Right cardiac atrium (tissue), 5 donors: ENCODE data around the gene FAM13C. TPM values are rescaled to one million over a fixed set of nuclear protein-coding genes. Genes with fewer than 3 reads are reported as not detected.

Source experiments
- polyA plus RNA-seq: library from polyadenylated mRNA; stranded (reverse); fragments of 200-250 nt; gene quantifications from one replicate; pipeline ENCODE4 v1.2.3, GENCODE V29; 2013
- total RNA-seq, 4 donors: library from RNA; stranded (reverse); fragmentation: NEBNext Ultra II Directional; extraction: Animal tissue kit (Norgen Biotek cat#: 25700); gene quantifications; one replicate each; pipeline ENCODE4 v1.2.1, GENCODE V29; 2021
- donor health status: healthy with polysubstance abuse.
- donor health status: DM: no; HTN: yes; CAD: no.
- donor health status: DM: no; HTN: no; CAD: no.
- donor health status: DM: no; HTN: yes; CAD: no; lungs with severe emphysema.
- donor health status: DM: yes; HTN: yes; CAD: no.

The FAM13C gene
- total and polyA plus RNA-seq, 5 donors: 3.2 to 6.8 (median 5.3) TPM

Other genes with a start within 250 kb of the FAM13C start
- gene PHYHIPL, start 185.9 kb downstream of the FAM13C start, total RNA-seq: under 1 TPM in 3 of 4 donors, not detected in 1; 0.11 to 0.29 (median 0.25) TPM
- gene PHYHIPL, start 185.9 kb downstream of the FAM13C start, polyA plus RNA-seq: 0.34 TPM